CD14-positive monocyte (primary cell): Measurements from ENCODE around the gene SLCO2B1. TPM values are rescaled to one million over a fixed set of nuclear protein-coding genes. Genes with fewer than 3 reads are reported as not detected.

Source experiments
- DNase-seq, 3 donors: peaks; one replicate each; pipeline ENCODE4 v3.0.0-alpha.2; 2011 to 2022
- H2AFZ ChIP-seq: 2 replicates; pipeline ENCODE4 v1.6.0; 2012; ENCODE audit warnings: mild to moderate bottlenecking, low read depth, low read length, inconsistent platforms; ENCODE audit not compliant: insufficient read depth, poor library complexity, severe bottlenecking
- H3K27ac ChIP-seq, 2 donors: 1 replicate in 1 of 2; 2 replicates in 1 of 2; pipeline ENCODE4 v1.5.1; 2012 to 2013; ENCODE audit warnings: low read length in 2 of 2, control low read depth in 1 of 2, inconsistent platforms in 1 of 2, low read depth in 1 of 2, mild to moderate bottlenecking in 1 of 2
- H3K27me3 ChIP-seq, 2 donors: one replicate each; pipeline versions ENCODE4 v1.6.0 to v1.6.1; 2011 to 2013; ENCODE audit warnings: low read length in 2 of 2; ENCODE audit not compliant: control insufficient read depth in 2 of 2, insufficient read depth in 2 of 2
- H3K36me3 ChIP-seq, 2 donors: replicated peaks in 1 of 2; 1 replicate in 1 of 2; 2 replicates in 1 of 2; pipeline versions ENCODE4 v1.5.1 to v1.6.1; 2012 to 2013; ENCODE audit warnings: low read length in 2 of 2, control low read depth in 1 of 2, inconsistent platforms in 1 of 2, mild to moderate bottlenecking in 1 of 2; ENCODE audit not compliant: insufficient read depth in 2 of 2, control insufficient read depth in 1 of 2
- H3K4me1 ChIP-seq, 2 donors: 1 replicate in 1 of 2; 2 replicates in 1 of 2; pipeline versions ENCODE4 v1.5.1 to v1.6.1; 2012 to 2013; ENCODE audit warnings: low read length in 2 of 2, control low read depth in 1 of 2, inconsistent platforms in 1 of 2, mild to moderate bottlenecking in 1 of 2, moderate library complexity in 1 of 2; ENCODE audit not compliant: insufficient read depth in 2 of 2, control insufficient read depth in 1 of 2
- H3K4me2 ChIP-seq: replicated peaks from 2 replicates; pipeline ENCODE3; 2012; ENCODE audit warnings: low read length, moderate library complexity, mild to moderate bottlenecking; ENCODE audit not compliant: poor library complexity, severe bottlenecking; ENCODE audit errors: extremely low read depth
- H3K4me3 ChIP-seq, 3 experiments: fragments of 200-600 bp in 1 of 3; sonication (generic) in 1 of 3; replicated peaks in 1 of 3; 1 replicate in 2 of 3; 2 replicates in 1 of 3; pipeline ENCODE4 v1.5.1; 2011 to 2013; ENCODE audit warnings: low read length in 3 of 3, mild to moderate bottlenecking in 3 of 3, control low read depth in 2 of 3, low read depth in 2 of 3, inconsistent platforms in 1 of 3, moderate library complexity in 1 of 3
- H3K79me2 ChIP-seq: 2 replicates; pipeline ENCODE4 v1.6.0; 2012; ENCODE audit warnings: mild to moderate bottlenecking, control low read depth, inconsistent platforms, low read length, moderate library complexity; ENCODE audit not compliant: insufficient read depth
- H3K9ac ChIP-seq: 2 replicates; pipeline ENCODE4 v1.6.0; 2017; ENCODE audit warnings: low read length, mild to moderate bottlenecking; ENCODE audit not compliant: insufficient read depth, poor library complexity, severe bottlenecking
- H3K9me3 ChIP-seq, 2 donors: replicated peaks in 1 of 2; 1 replicate in 1 of 2; 2 replicates in 1 of 2; pipeline versions ENCODE4 v1.5.1 to v1.6.1; 2012 to 2013; ENCODE audit warnings: low read length in 2 of 2, control low read depth in 1 of 2; ENCODE audit not compliant: control insufficient read depth in 1 of 2, insufficient read depth in 1 of 2
- H4K20me1 ChIP-seq: 2 replicates; pipeline ENCODE4 v1.6.0; 2012; ENCODE audit warnings: mild to moderate bottlenecking, low read length, control low read depth, moderate library complexity; ENCODE audit not compliant: insufficient read depth
- H3K27ac Mint-ChIP-seq, 7 donors: one replicate each; pipeline ENCODE4 v1.8.0; 2020; ENCODE audit warnings: mild to moderate bottlenecking in 7 of 7, mixed read lengths in 7 of 7, moderate library complexity in 6 of 7, inconsistent platforms in 2 of 7
- H3K27me3 Mint-ChIP-seq, 3 donors: one replicate each; pipeline ENCODE4 v1.8.0; 2021 to 2022; ENCODE audit warnings: low read depth in 3 of 3, mild to moderate bottlenecking in 3 of 3, mixed read lengths in 3 of 3, moderate library complexity in 3 of 3, inconsistent platforms in 1 of 3
- H3K36me3 Mint-ChIP-seq, 2 donors: one replicate each; pipeline ENCODE4 v1.8.0; 2020; ENCODE audit warnings: mixed read lengths in 2 of 2, inconsistent platforms in 1 of 2, mild to moderate bottlenecking in 1 of 2
- H3K4me1 Mint-ChIP-seq: one replicate; pipeline ENCODE4 v1.8.0; 2020; ENCODE audit warnings: mild to moderate bottlenecking, mixed read lengths
- H3K4me3 Mint-ChIP-seq, 2 donors: one replicate each; pipeline ENCODE4 v1.8.0; 2020; ENCODE audit warnings: mild to moderate bottlenecking in 2 of 2, mixed read lengths in 2 of 2, moderate library complexity in 1 of 2
- H3K9me3 Mint-ChIP-seq, 7 donors: one replicate each; pipeline ENCODE4 v1.8.0; 2020 to 2022; ENCODE audit warnings: mixed read lengths in 7 of 7, mild to moderate bottlenecking in 6 of 7, moderate library complexity in 6 of 7, inconsistent platforms in 2 of 7
- WGBS: methylation state at CpG from one replicate; pipeline ENCODE4 v1.1.5; 2013; ENCODE audit warnings: missing lambda C conversion rate; ENCODE audit not compliant: insufficient coverage; 5-methylcytosine and 5-hydroxymethylcytosine counted together
- intact Hi-C, 2 donors: fragments of 100-400 bp; cut with micrococcal nuclease; formaldehyde crosslinking; loops; one replicate each; pipeline versions ENCODE4 v1.15.0 to v1.15.1; 2023
- polyA plus RNA-seq, 3 donors: library from polyadenylated mRNA; depleted of rRNA in 1 of 3; unstranded in 2 of 3; stranded (reverse) in 1 of 3; fragments of 300-500 nt in 2 of 3; fragments of >200 nt in 1 of 3; fragmentation: Illumina TruSeq in 2 of 3; gene quantifications; 1 replicate in 2 of 3; 2 replicates in 1 of 3; pipeline ENCODE4 v1.2.3, GENCODE V29; 2012 to 2021
- TF ChIP-seq, protein P1 (sequence below): fragments of 200-600 bp; IDR thresholded peaks from one replicate; pipeline ENCODE4 v1.8.0; 2022; ENCODE audit warnings: antibody characterized with exemption, mild to moderate bottlenecking

The SLCO2B1 gene
- polyA plus RNA-seq, 3 donors: 0.13 to 0.47 TPM; not detected in 1

DNA sequence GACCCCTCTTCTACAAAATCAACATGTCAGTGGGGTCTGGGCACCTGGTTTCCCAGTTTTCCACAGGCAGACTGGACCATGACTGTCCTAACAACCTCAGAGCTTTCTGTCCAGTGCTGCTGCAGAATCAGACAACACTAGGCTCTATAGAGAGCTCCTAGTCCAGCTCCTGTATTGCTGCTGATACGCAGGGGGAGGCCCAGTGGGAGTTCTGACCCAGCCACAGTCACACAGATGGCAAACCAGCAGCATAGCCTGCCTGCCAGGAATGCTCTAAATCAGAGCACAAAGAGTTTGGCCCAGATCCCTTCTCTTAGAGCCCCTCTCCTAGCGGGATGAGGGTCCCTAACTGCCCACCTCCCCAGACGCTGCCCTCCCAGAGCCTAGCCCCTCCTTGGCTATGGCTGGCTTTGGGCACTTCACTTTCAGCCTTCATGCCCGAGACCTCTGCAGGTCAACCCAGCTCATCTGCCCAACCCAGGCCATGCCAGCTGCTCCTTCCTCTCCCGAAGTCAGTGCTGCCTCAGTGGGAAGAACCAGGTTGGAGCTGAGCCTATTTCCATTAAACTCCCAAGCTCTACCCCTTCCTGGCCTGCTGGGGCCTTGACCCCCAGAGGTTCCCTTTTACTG, 15.8 kb upstream of the SLCO2B1 start:
- H3K4me1 Mint-ChIP-seq: no peaks in the 10 kb centered on the region
- H3K9me3 Mint-ChIP-seq: peaks cover 0 to 5% (median 3%) of the 10 kb centered on the region in 7 donors
- H3K79me2 ChIP-seq: no peaks in the 10 kb centered on the region
- peaks cover 0 to 2% of the 10 kb centered on the region in 2 donors for H3K27me3 ChIP-seq
- no peak overlapping the region for H3K4me3 ChIP-seq
- H3K27ac ChIP-seq: no peak overlapping the region
- H3K4me3 Mint-ChIP-seq: no peak overlapping the region
- H3K9me3 ChIP-seq: no peaks in the 10 kb centered on the region
- 70% methylated on average over 5 of the region's 5 CpGs for WGBS
- H2AFZ ChIP-seq: no peak overlapping the region
- DNase-seq: no peak
- TF ChIP-seq, protein P1, sequence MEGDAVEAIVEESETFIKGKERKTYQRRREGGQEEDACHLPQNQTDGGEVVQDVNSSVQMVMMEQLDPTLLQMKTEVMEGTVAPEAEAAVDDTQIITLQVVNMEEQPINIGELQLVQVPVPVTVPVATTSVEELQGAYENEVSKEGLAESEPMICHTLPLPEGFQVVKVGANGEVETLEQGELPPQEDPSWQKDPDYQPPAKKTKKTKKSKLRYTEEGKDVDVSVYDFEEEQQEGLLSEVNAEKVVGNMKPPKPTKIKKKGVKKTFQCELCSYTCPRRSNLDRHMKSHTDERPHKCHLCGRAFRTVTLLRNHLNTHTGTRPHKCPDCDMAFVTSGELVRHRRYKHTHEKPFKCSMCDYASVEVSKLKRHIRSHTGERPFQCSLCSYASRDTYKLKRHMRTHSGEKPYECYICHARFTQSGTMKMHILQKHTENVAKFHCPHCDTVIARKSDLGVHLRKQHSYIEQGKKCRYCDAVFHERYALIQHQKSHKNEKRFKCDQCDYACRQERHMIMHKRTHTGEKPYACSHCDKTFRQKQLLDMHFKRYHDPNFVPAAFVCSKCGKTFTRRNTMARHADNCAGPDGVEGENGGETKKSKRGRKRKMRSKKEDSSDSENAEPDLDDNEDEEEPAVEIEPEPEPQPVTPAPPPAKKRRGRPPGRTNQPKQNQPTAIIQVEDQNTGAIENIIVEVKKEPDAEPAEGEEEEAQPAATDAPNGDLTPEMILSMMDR: no peak
- H3K9ac ChIP-seq: no peak overlapping the region
- intact Hi-C loops: loop anchor here in 1 of 2 donors (10.0 kb wide), 1 partner anchor 110 kb away; no protein-coding TSS in a partner anchor
- H3K27ac Mint-ChIP-seq: no peak overlapping the region
- H3K4me2 ChIP-seq: no peak overlapping the region
- H3K36me3 Mint-ChIP-seq: no peaks in the 10 kb centered on the region
- no peaks in the 10 kb centered on the region for H3K4me1 ChIP-seq
- H4K20me1 ChIP-seq: no peaks in the 10 kb centered on the region
- peaks cover 8 to 25% (median 18%) of the 10 kb centered on the region in 3 donors for H3K27me3 Mint-ChIP-seq
- no peaks in the 10 kb centered on the region for H3K36me3 ChIP-seq

DNA sequence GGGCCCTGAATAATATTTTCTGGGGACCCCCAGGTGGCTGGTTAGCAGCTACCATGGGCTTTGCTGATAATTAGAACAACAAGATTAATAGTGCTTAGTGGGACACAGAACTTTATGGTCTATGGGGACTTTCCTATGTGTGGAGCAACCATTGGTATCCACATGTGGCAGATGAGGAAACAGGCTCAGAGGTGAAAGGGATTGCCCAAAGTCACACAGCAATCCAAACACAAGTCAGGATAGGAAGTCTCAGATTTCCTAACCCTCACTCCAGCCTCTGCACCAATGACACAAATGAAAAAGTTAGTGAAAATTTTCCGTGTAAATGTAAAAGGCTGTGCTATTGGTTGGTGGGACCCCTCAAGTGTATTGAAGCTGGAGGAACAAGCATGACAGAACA, 15.3 kb upstream of the SLCO2B1 start:
- peaks cover 0 to 5% (median 2%) of the 10 kb centered on the region in 7 donors for H3K9me3 Mint-ChIP-seq
- Histone ChIP-seq H3K9ac (no peak overlapping the region), H3K79me2 (no peaks in the 10 kb centered on the region), H2AFZ (no peak overlapping the region), H3K36me3 (no peaks in the 10 kb centered on the region), H4K20me1 (no peaks in the 10 kb centered on the region), H3K27ac (no peak overlapping the region), H3K4me1 (no peaks in the 10 kb centered on the region), H3K9me3 (no peaks in the 10 kb centered on the region), H3K4me3 (no peak overlapping the region), H3K27me3 (peaks cover 0 to 2% of the 10 kb centered on the region in 2 donors), H3K4me2 (no peak overlapping the region)
- peaks cover 1% of the 10 kb centered on the region for H3K4me1 Mint-ChIP-seq
- H3K36me3 Mint-ChIP-seq: no peaks in the 10 kb centered on the region
- DNase-seq: peak in 1 of 3 donors; percentile 27
- no peak overlapping the region for H3K4me3 Mint-ChIP-seq
- TF ChIP-seq, protein P1: no peak
- peaks cover 8 to 25% (median 18%) of the 10 kb centered on the region in 3 donors for H3K27me3 Mint-ChIP-seq
- WGBS: no CpG with 5 or more reads among the region's 1 CpG
- H3K27ac Mint-ChIP-seq: no peak overlapping the region
- intact Hi-C loops: loop anchor here in 1 of 2 donors (10.0 kb wide), 1 partner anchor 111 kb away; no protein-coding TSS in a partner anchor
